OCI-LY1 (cell line): Measurements from ENCODE around the gene KLK7.

Experiments used
- CTCF ChIP-seq: fragments of 200-600 bp; sonication (generic), shearing (Covaris generic); IDR thresholded peaks from 2 replicates; pipeline ENCODE4 v1.5.1; 2017; ENCODE audit warnings: mild to moderate bottlenecking, antibody characterized with exemption, low read length, moderate library complexity, mixed read lengths
- EZH2 ChIP-seq: fragments of 200-600 bp; sonication (generic), shearing (Covaris generic); IDR thresholded peaks from 2 replicates; pipeline ENCODE4 v1.8.0; 2017; ENCODE audit warnings: borderline replicate concordance, mixed run types, mild to moderate bottlenecking, antibody characterized with exemption, low read length, moderate library complexity, mixed read lengths

GRCh38 chr19:50994129-50994528 lies 10.4 kb upstream of the KLK7 start:
- no peak for TF ChIP-seq CTCF
- no peak for TF ChIP-seq EZH2
